HG03095 (cell line): ENCODE data around the gene GRK5.
A peak's percentile ranks its signal among the peaks of the same experiment; 100 is the strongest.

Source experiments
- ATAC-seq: cut with Tn5 transposase; IDR thresholded peaks from one replicate; pipeline ENCODE4 v1.9.1; 2021; ENCODE audit warnings: moderate library complexity; ENCODE audit not compliant: unreplicated experiment

The GRK5 gene

DNA sequence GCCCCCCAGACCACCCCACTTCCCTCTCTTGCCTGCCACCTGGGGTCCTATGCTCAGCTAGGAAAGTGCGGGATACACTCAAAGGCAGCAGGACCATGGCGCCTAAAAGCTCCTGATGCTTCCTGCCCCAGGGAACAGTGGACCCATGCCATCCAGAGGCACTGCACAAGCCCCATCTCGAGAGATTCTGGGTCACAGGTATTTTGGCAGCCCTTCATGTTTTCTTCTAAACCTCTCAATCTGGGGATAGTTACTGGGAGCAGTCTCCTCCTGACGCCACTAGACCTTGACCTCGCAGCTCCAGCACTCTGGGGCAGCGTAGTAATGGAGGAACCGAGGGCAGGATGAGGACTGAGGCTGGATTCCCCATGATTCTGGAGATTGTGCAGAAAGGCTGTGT is 107.1 kb downstream of the GRK5 start:
- no peak for ATAC-seq

DNA sequence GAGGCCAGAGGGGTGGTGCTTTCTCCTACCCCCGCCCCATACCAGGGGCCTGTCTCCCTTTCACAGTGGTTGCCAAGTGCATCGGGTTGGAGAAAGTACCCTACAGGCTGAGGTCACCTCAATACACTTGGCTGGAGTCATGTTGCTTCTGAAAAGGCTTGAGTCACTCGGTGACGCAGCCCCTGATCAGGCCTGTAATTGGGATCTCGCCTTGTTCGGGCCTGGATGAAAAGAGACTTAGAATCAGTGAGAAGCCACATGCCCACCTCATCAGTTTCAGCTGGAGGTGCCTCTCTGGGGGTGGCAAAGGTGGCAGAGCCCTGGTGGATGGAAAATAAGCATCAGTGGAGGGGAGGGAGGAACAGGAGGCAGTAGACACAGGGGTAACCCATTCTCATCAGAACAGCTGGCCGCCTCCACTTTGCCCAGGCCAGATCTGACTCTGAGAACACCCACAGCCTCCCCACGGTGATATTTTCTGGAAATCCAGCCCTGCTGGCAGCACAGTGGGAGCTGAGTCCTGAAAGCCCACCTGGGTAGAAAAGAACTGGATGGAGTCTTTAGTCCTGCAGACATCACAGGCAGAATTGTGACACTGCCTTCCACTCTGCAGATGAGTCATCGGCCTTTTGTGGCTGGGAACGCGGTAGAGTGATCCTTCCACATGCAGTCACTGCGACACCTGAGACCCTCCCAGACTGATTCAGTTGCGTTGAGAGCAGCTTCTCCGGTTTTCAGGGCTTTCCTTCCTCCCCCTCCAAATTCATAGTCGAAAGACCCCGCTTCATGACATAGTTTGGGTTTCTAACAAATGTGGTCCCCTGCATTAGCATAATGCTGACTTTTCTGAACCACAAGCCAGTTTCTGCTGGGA is 108.0 kb downstream of the GRK5 start:
- ATAC-seq, result peak; percentile 55

DNA sequence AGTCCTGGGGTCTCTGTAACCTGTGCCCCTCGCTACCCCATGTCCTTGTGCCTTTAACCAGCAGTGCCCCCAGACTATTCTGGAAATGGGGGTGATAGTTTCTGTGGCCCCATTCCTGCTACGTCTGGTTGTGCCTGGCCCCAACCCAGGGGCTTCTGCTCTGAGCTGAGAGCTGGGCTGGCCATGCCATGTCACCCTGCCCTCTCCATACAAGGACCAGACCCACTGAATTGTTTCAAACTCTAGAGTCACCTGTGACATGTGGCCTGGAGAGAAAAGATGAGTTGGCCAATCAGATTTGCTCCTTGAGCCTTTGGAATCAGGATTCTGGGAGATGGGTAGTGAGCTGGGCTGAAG is 108.6 kb downstream of the GRK5 start:
- ATAC-seq, result no peak

DNA sequence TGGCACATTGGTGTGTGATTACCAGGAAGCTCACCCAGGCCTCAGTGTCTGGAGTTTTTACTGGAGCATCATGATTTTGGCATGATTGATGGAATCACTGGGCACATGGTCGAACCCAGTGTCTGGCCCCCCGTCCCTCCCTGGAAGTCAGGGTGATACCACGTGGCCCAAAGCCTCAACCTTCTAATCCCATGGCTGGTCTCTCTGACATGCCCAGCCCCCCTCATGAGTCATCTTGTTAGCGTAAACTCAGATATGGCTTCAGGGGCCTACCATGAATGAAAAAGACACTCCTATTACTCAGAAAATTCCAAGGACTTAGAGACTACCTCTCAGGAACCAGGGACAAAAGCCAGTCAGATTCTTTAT is 109.3 kb downstream of the GRK5 start:
- no peak for ATAC-seq

DNA sequence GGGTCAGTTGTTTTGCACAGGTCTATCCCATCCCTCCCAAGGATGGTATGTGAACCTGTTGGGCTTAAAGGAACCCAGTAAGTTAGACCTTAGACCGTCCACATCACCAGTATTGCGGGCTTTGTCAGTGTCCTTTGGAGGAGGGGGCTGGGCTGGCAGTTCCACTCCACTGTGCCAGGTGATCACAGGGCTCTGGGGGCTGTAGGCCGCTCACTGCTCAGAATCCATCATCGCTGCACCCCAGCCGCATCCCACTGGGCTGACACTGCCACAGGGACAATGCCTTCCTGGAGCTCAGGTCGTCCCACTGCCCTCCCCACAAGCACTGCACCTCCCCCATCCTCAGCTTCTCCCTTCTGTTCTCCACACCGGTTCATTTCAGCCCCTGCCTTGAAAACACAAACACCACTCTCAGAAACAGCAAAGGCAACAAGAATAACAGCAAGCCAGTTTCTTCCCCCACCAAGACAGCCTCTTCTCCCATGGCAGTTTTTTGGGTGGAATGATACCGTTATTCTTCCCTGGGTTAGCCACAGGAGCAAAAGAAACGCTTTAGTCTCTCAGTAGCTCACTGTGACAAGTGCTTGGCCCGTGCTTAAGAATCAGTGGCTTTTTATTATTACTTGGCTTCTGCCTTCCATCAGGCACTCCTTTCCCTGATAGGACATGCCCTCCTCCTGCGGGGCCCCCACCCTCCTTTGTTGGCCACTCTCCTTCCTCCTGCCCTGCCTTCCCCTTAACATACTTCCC is 111.2 kb downstream of the GRK5 start:
- no peak for ATAC-seq

DNA sequence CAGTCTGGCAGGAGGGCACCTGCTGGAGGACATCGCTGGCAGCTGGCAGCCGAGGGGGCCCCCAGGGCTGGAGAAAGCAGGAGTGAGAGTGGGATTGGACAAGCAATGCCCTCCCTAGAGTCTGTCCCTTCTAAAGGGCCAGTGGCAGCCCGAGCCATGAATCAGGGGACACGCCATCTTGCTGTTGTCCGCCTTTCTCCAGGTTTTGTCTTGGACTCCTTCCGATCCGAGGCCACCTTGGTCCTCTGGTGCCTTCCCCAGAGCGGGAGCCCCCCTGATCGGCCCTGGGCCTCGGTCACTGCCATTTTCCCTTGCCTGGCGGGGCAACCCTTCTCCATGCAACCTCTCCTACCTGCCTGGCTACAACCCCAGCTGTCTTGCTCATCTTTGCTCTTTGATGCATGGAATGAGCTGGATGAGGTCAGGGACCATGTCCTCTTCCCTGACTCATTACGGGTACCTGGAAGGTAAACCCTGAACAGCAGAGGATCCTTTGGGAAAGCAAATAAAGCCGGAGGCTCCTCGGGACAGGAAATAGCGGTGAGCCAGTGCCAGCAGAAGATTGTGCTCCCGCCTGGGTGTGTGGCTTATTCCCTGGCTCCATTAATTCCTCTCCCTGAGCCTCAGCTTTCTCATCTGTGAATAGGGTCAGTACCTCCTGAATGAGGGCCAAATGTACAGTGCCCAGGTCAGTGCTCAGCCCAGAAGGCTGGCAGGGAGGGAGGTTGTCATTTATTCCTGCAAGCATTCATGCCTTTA is 112.0 kb downstream of the GRK5 start:
- ATAC-seq, result no peak

DNA sequence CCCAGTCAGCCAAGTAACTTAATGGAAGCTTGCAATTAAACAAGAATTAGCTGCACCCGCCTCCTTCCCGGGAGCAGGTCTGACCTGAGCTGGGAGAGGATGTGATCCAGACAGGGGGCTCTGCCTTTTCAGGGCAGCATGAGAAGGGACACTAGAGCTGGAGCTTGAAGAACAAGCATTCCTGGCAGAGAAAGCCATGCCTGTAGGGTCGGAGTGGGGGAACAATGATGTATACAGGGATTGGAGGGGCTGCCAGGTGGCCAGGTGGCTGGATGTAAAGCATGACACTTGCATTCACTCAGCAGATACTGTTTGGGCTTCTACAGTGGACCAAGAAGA is 112.5 kb downstream of the GRK5 start:
- ATAC-seq, result no peak

DNA sequence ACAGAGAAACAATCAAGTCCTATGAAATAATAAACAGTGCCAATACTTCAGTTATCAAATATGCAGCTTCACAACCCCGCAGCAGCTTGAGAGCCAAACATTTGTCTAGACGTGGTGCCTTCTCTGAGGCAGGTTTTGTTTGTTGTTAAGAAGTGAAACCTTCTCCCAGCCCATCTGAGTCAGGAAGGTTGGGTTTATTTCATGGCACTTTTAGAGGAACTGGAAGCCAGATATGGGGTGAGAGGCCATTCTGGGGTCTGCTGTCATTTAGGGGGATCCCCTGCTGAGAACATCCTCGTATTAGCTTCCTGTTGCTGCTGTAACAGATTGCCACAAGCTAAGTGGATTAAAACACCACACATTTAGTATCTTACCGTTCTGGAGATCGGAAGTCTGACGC is 113.6 kb downstream of the GRK5 start:
- no peak for ATAC-seq

DNA sequence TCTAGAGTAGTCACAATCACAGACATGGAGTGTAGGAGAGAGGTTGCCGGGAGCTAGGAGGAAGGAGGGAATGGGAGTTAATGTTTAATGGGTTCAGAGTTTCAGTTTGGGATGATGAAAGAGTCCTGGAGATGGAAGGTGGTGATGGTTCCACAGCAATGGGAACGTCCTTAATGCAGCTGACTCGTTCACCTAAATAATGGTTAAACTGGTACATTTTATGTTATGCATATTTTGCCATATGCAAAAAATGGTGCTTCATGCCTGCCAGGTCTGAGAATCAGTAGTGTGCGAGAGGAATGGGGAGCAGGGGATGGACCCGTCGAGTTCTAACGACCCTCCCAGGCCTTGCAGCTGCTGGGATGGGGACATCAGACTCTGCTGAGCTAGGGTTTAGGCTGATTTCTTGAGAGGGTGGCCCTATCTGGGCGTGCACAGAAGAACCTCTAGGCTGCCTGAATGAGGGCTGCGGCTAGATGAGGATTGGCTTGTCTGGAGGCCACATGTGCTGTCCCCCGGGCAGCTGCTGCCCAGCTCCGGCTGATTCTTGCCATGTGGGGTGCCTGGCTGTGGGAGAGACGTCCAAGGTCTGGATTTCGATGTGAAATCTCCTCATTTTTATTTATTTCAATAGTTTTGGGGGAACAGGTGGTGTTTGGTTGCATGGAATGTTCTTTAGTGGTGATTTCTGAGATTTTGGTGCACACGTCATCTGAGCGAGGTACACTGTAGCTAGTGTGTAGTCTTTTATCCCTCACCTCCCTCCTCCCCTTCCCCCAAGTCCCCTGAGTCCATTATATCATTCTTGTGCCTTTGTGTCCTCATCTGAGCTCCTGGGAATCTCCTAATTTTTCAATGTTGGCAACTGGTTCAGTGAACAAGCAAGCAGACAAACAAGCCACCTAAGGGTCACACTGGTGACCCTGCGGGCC is 116.0 kb downstream of the GRK5 start:
- ATAC-seq, result no peak

DNA sequence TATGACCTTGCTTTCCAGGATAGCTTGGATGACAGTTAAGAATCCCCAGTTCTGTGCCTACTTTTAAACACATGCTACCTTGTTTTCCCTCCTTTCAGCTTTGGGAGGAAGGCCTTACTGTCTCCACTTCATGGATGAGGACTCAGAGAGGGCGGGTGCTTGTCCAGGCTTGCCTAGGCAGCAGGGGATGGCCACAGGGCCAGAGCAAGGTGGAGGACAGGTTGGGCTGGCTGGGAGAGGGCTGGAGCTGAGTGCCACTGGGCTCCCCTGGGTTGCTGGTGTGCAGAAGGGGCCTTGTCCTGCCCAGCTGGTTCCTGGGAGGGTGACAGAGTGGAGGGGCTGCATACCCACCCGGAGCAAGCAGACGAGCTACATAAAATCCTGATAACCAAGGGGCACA is 117.8 kb downstream of the GRK5 start:
- ATAC-seq, result no peak

DNA sequence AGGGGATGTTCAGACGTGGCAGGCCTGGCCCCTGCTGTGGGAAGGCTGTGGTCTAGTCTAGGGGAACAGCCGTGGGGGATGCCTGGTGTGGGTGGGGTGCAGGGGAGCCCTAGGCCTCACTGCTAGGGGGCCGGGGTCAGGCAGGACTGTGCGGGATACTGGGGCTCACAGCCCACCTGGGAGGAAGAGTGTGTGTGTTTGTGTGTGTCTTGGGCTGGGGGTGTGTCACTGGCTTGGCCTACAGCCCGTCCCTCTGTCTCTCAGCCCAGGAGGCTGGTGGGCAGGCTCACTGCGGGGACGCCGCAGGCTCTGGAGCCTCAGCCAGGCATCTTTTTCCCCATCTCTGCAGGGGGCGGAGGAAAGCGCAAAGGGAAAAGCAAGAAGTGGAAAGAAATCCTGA is 118.8 kb downstream of the GRK5 start:
- no peak for ATAC-seq

DNA sequence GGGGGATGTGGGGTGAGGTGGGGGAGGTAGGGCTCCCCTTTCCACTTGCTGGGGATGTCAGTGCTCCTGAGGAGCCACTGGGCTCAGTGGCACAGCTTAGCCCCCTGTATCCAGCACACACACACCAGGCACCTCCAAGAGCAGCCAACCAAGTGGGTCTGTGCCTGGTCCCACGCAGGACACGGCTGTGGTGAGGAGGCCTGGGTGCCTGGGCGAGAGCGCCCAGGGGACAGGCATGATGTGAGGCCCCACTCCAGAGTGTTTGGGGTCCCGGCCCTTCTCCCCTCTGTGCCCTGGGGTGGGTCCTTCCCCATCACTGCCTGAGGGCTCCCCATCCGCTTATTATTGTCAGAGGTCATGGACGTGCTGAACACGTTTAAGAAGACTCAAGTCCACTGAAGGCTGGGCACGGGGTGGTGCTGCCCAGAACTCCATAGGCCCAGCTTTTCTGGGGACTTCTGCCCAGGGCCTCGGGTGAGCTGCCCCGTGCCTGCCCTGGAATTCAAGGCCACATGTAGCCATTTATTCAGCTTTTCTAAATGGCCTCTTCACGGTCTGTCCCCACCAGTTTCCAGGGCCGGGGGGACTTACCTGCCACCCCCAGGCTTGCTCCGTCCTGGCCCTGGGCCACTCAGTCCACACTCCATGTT is 119.8 kb downstream of the GRK5 start:
- ATAC-seq, result no peak

DNA sequence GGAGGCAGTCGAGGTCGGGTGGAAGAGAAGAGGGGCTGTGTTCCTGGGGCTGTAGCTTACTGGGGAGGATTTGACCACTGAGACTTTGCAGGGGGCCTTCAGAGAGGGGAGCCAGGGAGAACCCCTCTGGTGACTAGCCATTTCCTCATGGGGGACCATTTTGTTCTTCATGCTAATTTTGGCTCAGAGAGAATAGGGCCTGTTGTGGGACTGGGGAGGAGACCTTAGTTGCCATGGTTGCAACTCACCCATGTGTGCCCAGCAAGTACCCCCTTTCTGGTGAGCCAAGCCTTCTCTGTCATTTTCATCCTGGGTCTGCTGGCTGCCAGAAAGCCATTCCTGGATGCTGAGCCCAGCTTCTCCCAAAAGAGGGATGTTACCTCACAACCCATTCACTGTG is 120.9 kb downstream of the GRK5 start:
- ATAC-seq, result no peak

DNA sequence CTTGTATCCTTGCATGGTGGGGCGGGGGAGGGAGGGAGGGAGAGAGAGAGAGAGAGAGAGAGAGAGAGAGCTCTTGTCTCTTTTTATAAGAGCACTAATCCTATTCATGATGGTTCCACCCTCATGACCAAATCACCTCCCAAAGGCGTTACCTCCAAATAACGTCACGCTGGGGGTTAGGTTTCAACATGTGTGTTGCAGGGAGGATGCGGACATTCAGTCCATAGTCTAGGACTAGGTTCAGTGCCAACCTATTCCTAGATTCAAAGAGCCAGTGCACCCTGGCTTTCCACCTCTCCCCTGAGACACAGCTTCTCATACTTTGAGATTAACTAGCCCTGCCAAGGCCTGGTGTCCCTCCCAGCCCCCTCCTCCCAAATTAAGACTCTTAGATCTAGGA is 123.0 kb downstream of the GRK5 start:
- no peak for ATAC-seq

DNA sequence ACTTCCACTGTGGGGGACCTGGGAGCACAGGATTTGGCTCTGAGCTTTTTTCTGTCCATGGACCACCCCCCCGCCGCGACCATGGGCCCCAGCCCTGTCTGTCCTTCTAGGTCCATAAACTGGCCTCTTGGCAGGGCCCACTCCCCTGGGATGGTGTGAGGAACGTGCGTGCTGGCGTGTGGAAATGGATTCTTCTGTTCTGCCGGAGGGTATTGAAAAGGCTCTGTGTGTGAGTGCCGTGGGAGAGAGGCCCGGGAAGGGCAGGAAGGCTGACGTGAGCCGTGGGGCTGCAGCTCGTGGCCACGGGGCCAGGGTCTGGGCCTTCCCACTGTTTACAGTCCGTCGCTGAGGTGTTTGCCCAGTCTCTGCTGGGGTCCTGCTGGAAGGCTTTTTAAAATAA is 123.7 kb downstream of the GRK5 start:
- no peak for ATAC-seq

DNA sequence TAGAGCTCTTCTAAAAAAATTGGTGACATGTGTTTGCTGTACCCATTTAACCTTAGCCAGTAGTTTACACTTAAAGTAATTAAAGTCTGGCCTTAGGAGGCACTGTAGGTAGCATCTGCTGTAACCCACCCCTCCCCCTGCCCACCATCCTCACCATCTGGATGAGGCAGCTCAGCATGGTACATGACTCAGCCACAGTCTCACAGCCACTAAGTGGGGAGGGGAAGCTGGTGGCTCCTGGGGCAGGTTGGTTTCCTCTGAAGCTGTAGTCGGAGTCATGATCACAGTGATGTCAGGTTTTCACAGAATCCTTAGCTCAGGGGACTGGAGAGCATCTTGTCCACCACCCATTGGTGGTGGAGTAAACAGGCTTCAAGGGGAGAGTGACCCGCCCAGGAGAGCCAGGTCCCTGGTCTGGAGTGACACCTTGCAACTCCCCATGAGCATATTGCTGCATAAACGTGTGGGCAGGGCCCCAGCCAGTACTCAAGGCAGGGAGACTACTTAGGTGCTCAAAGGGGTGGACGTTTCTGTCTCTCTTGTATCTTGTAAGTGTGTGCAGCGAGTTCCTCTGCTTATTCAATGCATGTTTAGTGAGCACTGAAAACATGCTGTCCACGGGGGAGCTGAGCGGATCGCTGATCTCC is 125.9 kb downstream of the GRK5 start:
- no peak for ATAC-seq

DNA sequence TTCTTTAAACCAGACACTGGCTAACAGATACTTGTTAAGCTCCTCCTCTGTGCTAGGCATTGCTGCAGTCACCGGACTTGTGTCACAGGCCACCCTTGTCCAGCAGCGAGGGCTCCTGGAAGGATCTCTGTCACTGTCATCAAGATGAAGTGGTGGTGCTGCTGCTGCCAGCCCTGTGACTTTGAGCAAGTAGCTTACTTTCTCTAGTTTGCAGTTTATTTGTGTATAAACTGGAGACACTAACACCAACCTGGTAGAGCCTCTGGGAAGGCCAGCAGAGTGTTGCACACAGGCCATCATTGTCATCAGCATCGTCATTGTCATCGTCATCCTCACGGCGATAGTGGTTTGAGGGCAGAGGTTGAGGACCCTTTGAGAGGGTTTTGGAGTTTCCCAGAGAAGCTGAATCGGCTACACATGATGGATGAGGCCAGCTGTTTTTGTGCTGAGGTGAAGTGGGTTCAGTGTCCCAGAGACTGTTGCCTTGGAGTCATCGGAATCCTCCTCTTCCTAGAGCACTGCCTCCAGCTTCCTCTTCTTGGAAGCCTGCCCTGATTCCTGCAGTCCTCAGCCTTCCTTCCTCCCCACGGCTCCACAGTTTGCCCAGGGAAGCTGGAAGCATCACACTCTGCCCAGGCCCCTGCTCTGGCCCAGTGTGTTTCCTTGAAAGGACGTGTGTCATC is 128.4 kb downstream of the GRK5 start:
- ATAC-seq, result no peak

DNA sequence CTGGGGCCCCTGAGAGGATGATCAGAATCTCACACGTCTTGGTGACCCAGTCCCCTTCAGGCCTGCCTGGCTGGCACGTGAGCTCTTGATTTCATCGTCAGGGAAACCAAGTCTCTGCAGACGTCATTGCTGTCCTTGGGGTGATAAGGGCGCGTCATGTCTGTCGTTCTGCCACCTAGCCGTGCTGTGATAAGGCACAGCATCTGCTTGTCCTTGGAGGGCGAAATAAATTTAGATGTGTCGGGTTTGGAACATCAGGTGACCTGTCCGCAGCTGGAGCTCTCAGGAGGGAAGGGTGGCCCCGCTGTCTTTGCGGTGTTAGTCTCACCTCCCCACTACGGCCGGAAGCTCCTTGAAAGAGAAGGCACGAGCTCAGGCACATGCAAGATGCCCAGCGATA is 129.2 kb downstream of the GRK5 start:
- no peak for ATAC-seq

DNA sequence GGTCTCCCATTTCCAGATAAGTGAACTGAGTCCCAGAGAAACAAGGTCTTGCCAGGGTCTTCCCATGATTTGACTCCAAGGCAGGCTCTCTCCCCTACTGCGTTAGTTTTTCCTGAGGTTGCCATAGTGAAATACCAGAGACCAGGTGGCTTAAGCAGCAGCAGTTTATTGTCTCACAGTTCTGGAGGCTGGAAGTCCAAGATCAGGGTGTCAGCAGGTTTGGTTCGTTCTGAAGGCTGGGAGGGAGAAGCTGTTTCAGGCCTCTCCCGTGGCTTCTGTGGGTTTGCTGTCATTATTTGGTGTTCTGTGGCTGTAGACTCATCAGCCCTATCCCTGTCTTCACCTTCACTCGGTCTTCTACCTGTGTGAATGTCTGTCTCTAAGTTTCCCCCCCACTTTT is 129.9 kb downstream of the GRK5 start:
- no peak for ATAC-seq
